Hematopoietic multipotent progenitor cell treated with erythropoietin and hydrocortisone succinate and interleukin-3 and kit ligand, for 8 days (in vitro differentiated cells): Measurements from ENCODE around the gene LYST.

Experiments
- DNase-seq: peaks from one replicate; pipeline ENCODE4 v3.0.0-alpha.2; 2015

The LYST gene

GRCh38 chr1:235703506-235703905 is 163.2 kb downstream of the LYST start:
- no peak for DNase-seq

GRCh38 chr1:235702412-235702811 is 164.3 kb downstream of the LYST start:
- no peak for DNase-seq

- DNase-seq, result no peak
Measured at GRCh38 chr1:235697508-235697907, 169.2 kb downstream of the LYST start.

- no peak for DNase-seq
Measured at GRCh38 chr1:235689356-235689755, 177.3 kb downstream of the LYST start.

GRCh38 chr1:235688096-235688495 is 178.6 kb downstream of the LYST start:
- no peak for DNase-seq

- DNase-seq, result no peak
Measured at GRCh38 chr1:235683653-235684052, 183.1 kb downstream of the LYST start.

GRCh38 chr1:235682216-235682615 is 184.5 kb downstream of the LYST start:
- no peak for DNase-seq

- DNase-seq, result no peak
Measured at GRCh38 chr1:235679644-235680043, 187.1 kb downstream of the LYST start.

GRCh38 chr1:235679005-235679404 is 187.7 kb downstream of the LYST start:
- DNase-seq, result no peak

GRCh38 chr1:235675152-235675890 is 191.4 kb downstream of the LYST start:
- no peak for DNase-seq

- no peak for DNase-seq
Measured at GRCh38 chr1:235673981-235674380, 192.7 kb downstream of the LYST start.

GRCh38 chr1:235671992-235672391 is 194.7 kb downstream of the LYST start:
- DNase-seq, result no peak

GRCh38 chr1:235670157-235670776 is 196.4 kb downstream of the LYST start:
- DNase-seq, result no peak

- DNase-seq, result no peak
Measured at GRCh38 chr1:235669277-235669676, 197.4 kb downstream of the LYST start.

- no peak for DNase-seq
Measured at GRCh38 chr1:235663628-235664027, 203.1 kb downstream of the LYST start.

- DNase-seq, result no peak
Measured at GRCh38 chr1:235661568-235661967, 205.1 kb downstream of the LYST start.

- DNase-seq, result no peak
Measured at GRCh38 chr1:235659186-235659771, 207.4 kb downstream of the LYST start.

GRCh38 chr1:235657747-235658526 is 208.8 kb downstream of the LYST start:
- DNase-seq, result peak; percentile 36

- DNase-seq, result no peak
Measured at GRCh38 chr1:235657269-235657668, 209.4 kb downstream of the LYST start.

GRCh38 chr1:235652364-235652763 is 214.3 kb downstream of the LYST start:
- no peak for DNase-seq

- DNase-seq, result no peak
Measured at GRCh38 chr1:235651170-235651806, 215.4 kb downstream of the LYST start.

- no peak for DNase-seq
Measured at GRCh38 chr1:235650341-235651169, 216.2 kb downstream of the LYST start.
